Measurements from ENCODE around the gene CLASP1.
A peak's percentile ranks its signal among the peaks of the same experiment; 100 is the strongest.
"Not testable (repeated sequence)": the region's sequence is repeated elsewhere in the genome, so short reads cannot be mapped to it uniquely, and the experiment has no call there.

The CLASP1 gene

GRCh38 chr2:121582272-121582671 lies 67.0 kb downstream of the CLASP1 start:
- no peak for DNase-seq

GRCh38 chr2:121579309-121579708 lies 70.0 kb downstream of the CLASP1 start:
- no peak for DNase-seq

- DNase-seq: no peak
Observed at GRCh38 chr2:121577381-121577780, 71.9 kb downstream of the CLASP1 start.

GRCh38 chr2:121576263-121576662 lies 73.0 kb downstream of the CLASP1 start:
- no peak for DNase-seq

- no peak for DNase-seq
Observed at GRCh38 chr2:121575800-121576199, 73.5 kb downstream of the CLASP1 start.

GRCh38 chr2:121570667-121571055 lies 78.6 kb downstream of the CLASP1 start:
- DNase-seq: no peak

GRCh38 chr2:121570036-121570666 lies 79.1 kb downstream of the CLASP1 start:
- no peak for DNase-seq

GRCh38 chr2:121567957-121568409 lies 81.3 kb downstream of the CLASP1 start:
- peak in 9 of 51 donors; percentile 7 to 51 (median 14) for DNase-seq

DNA sequence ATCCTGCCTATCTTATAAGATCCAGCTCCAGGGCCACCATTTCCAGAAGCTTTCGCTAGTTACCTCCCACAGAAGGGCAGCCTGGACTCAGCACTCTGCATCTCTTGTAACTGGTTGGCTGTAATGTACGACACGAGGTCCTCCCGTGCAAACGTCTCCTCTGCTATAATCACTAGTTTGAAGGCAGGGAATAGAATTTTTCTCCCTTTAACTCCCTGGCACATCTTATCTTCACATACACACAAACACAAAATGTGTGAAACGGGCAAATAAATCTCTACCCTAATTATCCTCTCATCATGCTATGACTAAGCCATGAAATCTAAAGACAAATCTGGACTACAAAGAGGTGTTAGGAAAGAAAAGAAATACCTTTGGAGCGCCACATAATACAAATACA lies 81.8 kb downstream of the CLASP1 start:
- DNase-seq: no peak

GRCh38 chr2:121565389-121566250 lies 83.6 kb downstream of the CLASP1 start:
- DNase-seq: no peak

DNA sequence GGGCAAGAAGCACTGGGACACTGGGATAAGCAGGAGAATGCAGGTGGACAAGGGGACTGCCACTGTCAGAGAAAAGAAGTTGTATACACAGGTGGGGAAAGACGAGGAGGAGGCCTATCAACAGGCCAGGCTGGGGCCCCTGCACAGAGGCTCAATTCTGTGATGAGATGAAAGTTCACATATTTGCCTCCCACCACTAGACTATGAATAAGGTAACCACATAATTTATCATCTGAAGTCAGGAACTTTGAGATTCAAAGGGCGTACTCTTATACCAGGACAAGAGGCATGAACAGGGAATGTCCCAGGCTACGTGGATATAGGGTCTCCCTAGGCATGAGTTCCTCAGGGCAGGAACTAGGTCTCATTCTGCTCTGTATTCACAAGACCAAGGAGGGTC lies 84.4 kb downstream of the CLASP1 start:
- no peak for DNase-seq

GRCh38 chr2:121563754-121564153 lies 85.5 kb downstream of the CLASP1 start:
- not testable (repeated sequence) for DNase-seq

GRCh38 chr2:121562269-121563176 lies 86.7 kb downstream of the CLASP1 start:
- no peak for DNase-seq

DNA sequence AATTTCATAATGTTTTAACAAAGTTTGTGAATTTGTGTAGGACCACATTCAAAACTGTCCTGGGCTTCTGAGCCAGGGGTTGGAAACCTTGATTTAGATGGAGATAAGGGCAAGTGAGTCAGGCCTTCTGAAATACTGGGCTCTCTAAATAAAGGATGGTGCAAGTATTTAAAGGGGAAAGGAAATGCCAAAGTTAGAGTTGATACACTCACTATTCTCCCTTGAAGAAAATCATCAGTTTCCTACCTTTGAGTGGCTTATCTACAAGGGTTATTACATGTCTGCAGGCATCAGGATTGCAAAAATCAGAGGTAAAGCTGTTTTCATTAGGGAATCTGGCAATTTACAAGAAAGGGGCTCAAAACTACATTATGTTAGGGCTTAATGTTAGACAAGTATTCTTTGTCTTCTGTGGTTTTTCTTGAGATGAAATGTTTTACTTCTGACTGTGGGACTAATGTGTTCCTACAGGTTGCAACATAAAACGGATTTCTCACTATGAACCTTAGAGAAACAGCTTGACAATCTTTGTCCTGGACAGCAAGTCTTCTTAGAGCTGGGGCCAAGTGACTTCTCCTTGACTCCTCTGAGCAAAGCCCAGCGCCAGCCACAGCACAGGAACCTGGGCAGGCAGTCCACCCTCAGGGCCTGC lies 87.5 kb downstream of the CLASP1 start:
- no peak for DNase-seq

DNA sequence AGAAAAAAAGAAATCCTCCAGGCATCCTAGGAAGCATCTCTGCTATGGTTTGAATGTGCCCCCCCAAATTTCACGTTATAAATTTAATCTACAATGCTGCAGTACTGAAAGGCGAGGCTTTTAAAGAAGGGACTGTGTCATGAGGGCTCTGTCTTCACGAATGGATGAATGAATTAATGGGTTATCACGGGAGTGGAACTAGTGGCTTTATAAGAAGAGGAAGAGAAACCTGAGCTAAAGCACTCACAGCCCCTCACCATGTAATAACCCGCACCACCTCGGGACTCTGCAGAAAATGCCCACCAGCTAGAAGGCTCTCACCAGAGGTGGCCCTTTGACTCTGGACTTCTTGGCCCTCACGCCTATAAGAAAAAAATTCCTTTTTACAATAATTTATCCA lies 90.9 kb downstream of the CLASP1 start:
- no peak for DNase-seq

- DNase-seq: peak in 1 of 51 donors; percentile 27
Observed at GRCh38 chr2:121555008-121555407, 94.3 kb downstream of the CLASP1 start.

GRCh38 chr2:121552477-121553180 lies 96.6 kb downstream of the CLASP1 start:
- not testable (repeated sequence) for DNase-seq

GRCh38 chr2:121550669-121551068 lies 98.6 kb downstream of the CLASP1 start:
- no peak for DNase-seq

- no peak for DNase-seq
Observed at GRCh38 chr2:121547646-121548045, 101.6 kb downstream of the CLASP1 start.

DNA sequence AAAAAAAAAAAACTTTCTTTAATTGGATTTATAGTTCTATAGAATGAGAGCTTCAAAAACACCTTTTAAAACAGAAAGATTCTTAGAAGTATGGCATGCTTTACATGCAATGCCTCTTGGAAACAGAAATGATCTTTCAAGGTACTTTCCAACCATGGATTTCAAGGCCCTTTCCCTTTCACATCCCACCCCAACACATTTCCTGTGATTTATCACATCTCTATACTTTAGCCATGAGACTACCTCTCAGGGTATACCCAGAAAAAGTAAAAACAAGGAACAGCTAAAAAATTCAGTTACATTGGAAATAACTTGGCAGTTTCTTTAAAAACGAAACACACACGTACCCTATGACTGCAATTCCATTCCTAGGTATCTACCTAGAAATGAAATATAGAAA lies 103.3 kb downstream of the CLASP1 start:
- no peak for DNase-seq

GRCh38 chr2:121545257-121545656 lies 104.0 kb downstream of the CLASP1 start:
- no peak for DNase-seq

Measured in hypothalamus (tissue), 51 donors.